Middle frontal gyrus (tissue), 1 donor: ENCODE results near the gene PRR5.

ENCODE experiments used
- DNase-seq: peaks from one replicate; pipeline ENCODE4 v3.0.0-alpha.2; 2015; ENCODE audit warnings: low spot score; ENCODE audit errors: extremely low spot score

The PRR5 gene

GRCh38 chr22:44753189-44754042 lies 51.4 kb downstream of the PRR5 start:
- DNase-seq, result no peak

GRCh38 chr22:44754998-44755397 lies 53.0 kb downstream of the PRR5 start:
- no peak for DNase-seq

- no peak for DNase-seq
Measured at GRCh38 chr22:44755417-44755816, 53.4 kb downstream of the PRR5 start.

GRCh38 chr22:44755956-44756361 lies 54.0 kb downstream of the PRR5 start:
- DNase-seq, result no peak

- DNase-seq, result no peak
Measured at GRCh38 chr22:44758344-44758973, 56.5 kb downstream of the PRR5 start.

GRCh38 chr22:44759001-44759400 lies 57.0 kb downstream of the PRR5 start:
- no peak for DNase-seq

- DNase-seq, result no peak
Measured at GRCh38 chr22:44759430-44760310, 57.7 kb downstream of the PRR5 start.

GRCh38 chr22:44760476-44760875 lies 58.5 kb downstream of the PRR5 start:
- no peak for DNase-seq

- DNase-seq, result no peak
Measured at GRCh38 chr22:44761025-44761424, 59.0 kb downstream of the PRR5 start.

GRCh38 chr22:44764373-44764772 lies 62.4 kb downstream of the PRR5 start:
- DNase-seq, result no peak

- DNase-seq, result no peak
Measured at GRCh38 chr22:44764974-44765373, 63.0 kb downstream of the PRR5 start.

GRCh38 chr22:44765571-44766285 lies 63.7 kb downstream of the PRR5 start:
- no peak for DNase-seq

- no peak for DNase-seq
Measured at GRCh38 chr22:44773082-44773481, 71.1 kb downstream of the PRR5 start.

GRCh38 chr22:44775862-44776261 lies 73.9 kb downstream of the PRR5 start:
- DNase-seq, result no peak

GRCh38 chr22:44776605-44777363 lies 74.8 kb downstream of the PRR5 start:
- DNase-seq, result no peak

GRCh38 chr22:44777364-44777755 lies 75.4 kb downstream of the PRR5 start:
- DNase-seq, result no peak

- DNase-seq, result no peak
Measured at GRCh38 chr22:44780876-44781449, 79.0 kb downstream of the PRR5 start.

- DNase-seq, result no peak
Measured at GRCh38 chr22:44782363-44782963, 80.5 kb downstream of the PRR5 start.

GRCh38 chr22:44783091-44783490 lies 81.1 kb downstream of the PRR5 start:
- no peak for DNase-seq

GRCh38 chr22:44783581-44783980 lies 81.6 kb downstream of the PRR5 start:
- no peak for DNase-seq
